Keratinocyte (primary cell): ENCODE data around the gene BABAM2. TPM values are rescaled to one million over a fixed set of nuclear protein-coding genes. Genes with fewer than 3 reads are reported as not detected.

Source experiments
- DNase-seq: peaks from one replicate; pipeline ENCODE4 v3.0.0-alpha.2; 2011; ENCODE audit warnings: low read depth, missing footprints, low spot score
- FAIRE-seq: peaks from 2 replicates; lab custom pipeline; 2011; peaks lifted over from hg19 to GRCh38; lab: Jason Lieb, UNC
- H2AFZ ChIP-seq: 2 replicates; pipeline ENCODE4 v1.6.0; 2012; ENCODE audit warnings: low read length, control low read depth, inconsistent platforms; ENCODE audit not compliant: control insufficient read depth
- H3K27ac ChIP-seq: 2 replicates; pipeline ENCODE4 v1.5.1; 2011; ENCODE audit warnings: low read length; ENCODE audit not compliant: control insufficient read depth, insufficient read depth
- H3K27me3 ChIP-seq: 3 replicates; pipeline ENCODE4 v1.6.0; 2011; ENCODE audit warnings: low read length; ENCODE audit not compliant: control insufficient read depth, insufficient read depth; ENCODE audit errors: extremely low read depth
- H3K36me3 ChIP-seq, 2 experiments: 2 replicates in 1 of 2; 3 replicates in 1 of 2; pipeline ENCODE4 v1.5.1; 2011; ENCODE audit warnings: low read length in 2 of 2, mild to moderate bottlenecking in 1 of 2; ENCODE audit not compliant: control insufficient read depth in 2 of 2, insufficient read depth in 2 of 2; ENCODE audit errors: extremely low read depth in 1 of 2
- H3K4me1 ChIP-seq: 3 replicates; pipeline ENCODE4 v1.5.1; 2011; ENCODE audit warnings: low read length; ENCODE audit not compliant: control insufficient read depth, insufficient read depth; ENCODE audit errors: extremely low read depth
- H3K4me2 ChIP-seq: 3 replicates; pipeline ENCODE4 v1.6.0; 2011; ENCODE audit warnings: low read depth, low read length; ENCODE audit not compliant: control insufficient read depth, insufficient read depth; ENCODE audit errors: extremely low read depth
- H3K4me3 ChIP-seq, 3 experiments: fragments of 200-600 bp in 1 of 3; sonication (generic) in 1 of 3; 2 replicates in 2 of 3; 3 replicates in 1 of 3; pipeline ENCODE4 v1.5.1; 2011 to 2016; ENCODE audit warnings: low read length in 3 of 3, mild to moderate bottlenecking in 3 of 3, control low read depth in 2 of 3, inconsistent platforms in 1 of 3, low read depth in 1 of 3, mixed read lengths in 1 of 3, mixed run types in 1 of 3, moderate library complexity in 1 of 3; ENCODE audit not compliant: control insufficient read depth in 2 of 3, insufficient read depth in 2 of 3; ENCODE audit errors: extremely low read depth in 1 of 3
- H3K79me2 ChIP-seq: 2 replicates; pipeline ENCODE4 v1.6.0; 2012; ENCODE audit warnings: low read length; ENCODE audit not compliant: control insufficient read depth, insufficient read depth
- H3K9ac ChIP-seq: 3 replicates; pipeline ENCODE4 v1.6.0; 2011; ENCODE audit warnings: low read length; ENCODE audit not compliant: control insufficient read depth, insufficient read depth; ENCODE audit errors: extremely low read depth
- H3K9me1 ChIP-seq: 3 replicates; pipeline ENCODE4 v1.6.0; 2011; ENCODE audit warnings: low read length; ENCODE audit not compliant: control insufficient read depth, insufficient read depth; ENCODE audit errors: extremely low read depth
- H3K9me3 ChIP-seq: 2 replicates; pipeline ENCODE4 v1.5.1; 2012; ENCODE audit warnings: low read depth, low read length; ENCODE audit not compliant: control insufficient read depth
- H4K20me1 ChIP-seq: 3 replicates; pipeline ENCODE4 v1.6.0; 2011; ENCODE audit warnings: low read length; ENCODE audit not compliant: control insufficient read depth, insufficient read depth; ENCODE audit errors: extremely low read depth
- CTCF ChIP-seq, 3 experiments: IDR thresholded peaks in 1 of 3; conservative IDR thresholded peaks in 1 of 3; optimal IDR thresholded peaks in 1 of 3; 2 replicates in 2 of 3; 3 replicates in 1 of 3; pipeline versions ENCODE3 to v1.5.1; 2011; ENCODE audit warnings: low read length in 3 of 3, mild to moderate bottlenecking in 3 of 3, moderate library complexity in 2 of 3, control low read depth in 1 of 3, inconsistent platforms in 1 of 3; ENCODE audit not compliant: insufficient read depth in 2 of 3; ENCODE audit errors: extremely low read depth in 1 of 3
- EZH2 ChIP-seq: IDR thresholded peaks from one replicate; pipeline ENCODE4 v1.6.1; 2012; ENCODE audit warnings: inconsistent platforms, mild to moderate bottlenecking, low read length, moderate library complexity
- dilution Hi-C: fragments of 300-500 bp; cut with MboI; formaldehyde crosslinking; loops from one replicate; pipeline ENCODE4 v1.7.0; 2020; ENCODE audit warnings: low sequenced_read_pairs; ENCODE audit not compliant: extremely low pct_ligation_motif_present
- polyA plus RNA-seq, 5 experiments: library from polyadenylated mRNA; depleted of rRNA in 3 of 5; stranded (reverse) in 3 of 5; stranded (forward) in 1 of 5; unstranded in 1 of 5; fragments of >200 nt; gene quantifications; 1 replicate in 1 of 5; 2 replicates in 3 of 5; 3 replicates in 1 of 5; pipeline versions ENCODE4 v1.2.1 to v1.2.3, GENCODE V29; 2011 to 2012; ENCODE audit warnings: missing spikeins in 2 of 5, low read depth in 1 of 5, low replicate concordance in 1 of 5

BABAM2 gene
- polyA plus RNA-seq, 1 donor (not counting 4 experiments of a cell fraction or from before 2014, with no cell fraction given) = 29.8 TPM

GRCh38 chr2:27955384-27956161 lies 65.0 kb downstream of the BABAM2 start:
- Histone ChIP-seq H3K4me2 (peak overlapping the region; percentile 87), H3K27ac (peak overlapping the region; percentile 87), H3K4me1 (peaks cover 64% of the 10 kb centered on the region), H4K20me1 (no peaks in the 10 kb centered on the region), H3K27me3 (no peaks in the 10 kb centered on the region), H3K36me3 (no peaks in the 10 kb centered on the region), H3K9me1 (no peaks in the 10 kb centered on the region), H3K4me3 (peak overlapping the region in 2 of 3 experiments; percentile 34 to 44), H2AFZ (no peak overlapping the region), H3K79me2 (peaks cover 2% of the 10 kb centered on the region), H3K9me3 (no peaks in the 10 kb centered on the region), H3K9ac (peak overlapping the region; percentile 52)
- DNase-seq (no peak), FAIRE-seq (no peak)
- dilution Hi-C loops = no loop called here
- TF ChIP-seq EZH2 (no peak), CTCF (optimal IDR thresholded peaks at IDR 0.05 in 1 of 3, IDR thresholded peaks at IDR 0.05 in 1 of 3, conservative IDR thresholded peaks at IDR 0.05 in 1 of 3; ENCODE audit: extremely low read depth in 1 of 3, insufficient read depth in 2 of 3, low read length in 3 of 3) (no peak)

- H3K4me2 ChIP-seq = peak overlapping the region; percentile 14
- FAIRE-seq = no peak
- dilution Hi-C loops = no loop called here
Observed at GRCh38 chr2:27956888-27957287, 66.4 kb downstream of the BABAM2 start.

More at GRCh38 chr2:27956888-27957287, 66.4 kb downstream of the BABAM2 start:
- Histone ChIP-seq H2AFZ (no peak overlapping the region), H3K27me3 (no peaks in the 10 kb centered on the region), H3K9ac (no peak overlapping the region), H3K79me2 (peaks cover 2% of the 10 kb centered on the region), H3K9me3 (no peaks in the 10 kb centered on the region), H3K4me1 (peaks cover 70% of the 10 kb centered on the region), H3K27ac (no peak overlapping the region), H3K4me3 (no peak overlapping the region), H3K36me3 (no peaks in the 10 kb centered on the region), H4K20me1 (no peaks in the 10 kb centered on the region), H3K9me1 (no peaks in the 10 kb centered on the region)
- DNase-seq = no peak
- TF ChIP-seq CTCF (optimal IDR thresholded peaks at IDR 0.05 in 1 of 3, IDR thresholded peaks at IDR 0.05 in 1 of 3, conservative IDR thresholded peaks at IDR 0.05 in 1 of 3; ENCODE audit: extremely low read depth in 1 of 3, insufficient read depth in 2 of 3, low read length in 3 of 3) (no peak), EZH2 (no peak)
